KMS-11 (cell line): ENCODE data around the gene PRKCZ.

Experiments
- H2AFZ ChIP-seq: fragments of 200-600 bp; sonication (generic); 2 replicates; pipeline ENCODE4 v1.6.1; 2016; ENCODE audit warnings: antibody characterized with exemption, mixed run types, low read depth
- H3K27ac ChIP-seq: fragments of 200-600 bp; sonication (generic); 2 replicates; pipeline ENCODE4 v1.6.1; 2016; ENCODE audit warnings: mild to moderate bottlenecking, mixed run types
- H3K27me3 ChIP-seq: fragments of 200-600 bp; sonication (generic); 2 replicates; pipeline ENCODE4 v1.6.1; 2017; ENCODE audit warnings: mild to moderate bottlenecking, low read depth, mixed run types, moderate library complexity; ENCODE audit not compliant: insufficient read depth
- H3K36me3 ChIP-seq: fragments of 200-600 bp; sonication (generic); 2 replicates; pipeline ENCODE4 v1.6.1; 2017; ENCODE audit warnings: mild to moderate bottlenecking, mixed run types; ENCODE audit not compliant: insufficient read depth
- H3K4me1 ChIP-seq: fragments of 200-600 bp; sonication (generic); 2 replicates; pipeline ENCODE4 v1.6.1; 2016; ENCODE audit warnings: mild to moderate bottlenecking, low read depth, mixed run types; ENCODE audit not compliant: poor library complexity, severe bottlenecking
- H3K4me2 ChIP-seq: fragments of 200-600 bp; sonication (generic); 2 replicates; pipeline ENCODE4 v1.7.0; 2016; ENCODE audit warnings: mild to moderate bottlenecking, mixed run types
- H3K4me3 ChIP-seq: fragments of 200-600 bp; sonication (generic); IDR thresholded peaks from 2 replicates; pipeline ENCODE4 v1.6.1; 2017; ENCODE audit warnings: low read depth, low read length, mixed read lengths; ENCODE audit not compliant: insufficient read depth
- H3K79me2 ChIP-seq: fragments of 200-600 bp; sonication (generic); 2 replicates; pipeline ENCODE4 v1.6.1; 2016; ENCODE audit warnings: low read depth, mixed run types; ENCODE audit not compliant: insufficient read depth
- H3K9ac ChIP-seq: fragments of 200-600 bp; sonication (generic); 2 replicates; pipeline ENCODE4 v1.6.1; 2016; ENCODE audit warnings: mild to moderate bottlenecking, mixed run types
- H4K20me1 ChIP-seq: fragments of 200-600 bp; sonication (generic); 2 replicates; pipeline ENCODE4 v1.6.1; 2016; ENCODE audit warnings: mild to moderate bottlenecking, mixed run types; ENCODE audit not compliant: insufficient read depth
- CTCF ChIP-seq: fragments of 200-600 bp; sonication (generic); conservative IDR thresholded peaks from 2 replicates; pipeline ENCODE4 v1.6.1; 2017; ENCODE audit warnings: low read depth, mild to moderate bottlenecking, antibody characterized with exemption, low read length, moderate library complexity, mixed read lengths

PRKCZ gene

GRCh38 chr1:2198571-2198970, 148.4 kb downstream of the PRKCZ start:
- Histone ChIP-seq H3K9ac (no peak overlapping the region), H4K20me1 (no peaks in the 10 kb centered on the region), H3K79me2 (no peaks in the 10 kb centered on the region), H3K27ac (no peak overlapping the region), H3K4me1 (no peaks in the 10 kb centered on the region), H3K36me3 (no peaks in the 10 kb centered on the region), H3K4me2 (no peak overlapping the region), H3K4me3 (no peak overlapping the region), H3K27me3 (peaks cover 77% of the 10 kb centered on the region), H2AFZ (no peak overlapping the region; the same call in 1 of the 2 replicates)
- TF ChIP-seq CTCF = no peak

- H3K4me1 ChIP-seq = no peaks in the 10 kb centered on the region
- no peak overlapping the region for H3K4me3 ChIP-seq
- no peak for TF ChIP-seq CTCF
- H3K9ac ChIP-seq = no peak overlapping the region
- H4K20me1 ChIP-seq = no peaks in the 10 kb centered on the region
- no peaks in the 10 kb centered on the region for H3K79me2 ChIP-seq
- H2AFZ ChIP-seq = no peak overlapping the region; the same call in 1 of the 2 replicates
- no peaks in the 10 kb centered on the region for H3K36me3 ChIP-seq
- peaks cover 77% of the 10 kb centered on the region for H3K27me3 ChIP-seq
- no peak overlapping the region for H3K4me2 ChIP-seq
- no peak overlapping the region for H3K27ac ChIP-seq
Observed at GRCh38 chr1:2199042-2199810, 149.0 kb downstream of the PRKCZ start.

GRCh38 chr1:2200308-2200943, 150.2 kb downstream of the PRKCZ start:
- Histone ChIP-seq H3K36me3 (no peaks in the 10 kb centered on the region), H3K4me1 (no peaks in the 10 kb centered on the region), H2AFZ (no peak overlapping the region), H4K20me1 (no peaks in the 10 kb centered on the region), H3K4me3 (no peak overlapping the region), H3K9ac (no peak overlapping the region), H3K79me2 (no peaks in the 10 kb centered on the region), H3K27ac (no peak overlapping the region), H3K4me2 (no peak overlapping the region), H3K27me3 (peaks cover 76% of the 10 kb centered on the region)
- no peak for TF ChIP-seq CTCF

GRCh38 chr1:2201062-2201461, 150.9 kb downstream of the PRKCZ start:
- H2AFZ ChIP-seq = no peak overlapping the region
- no peak for TF ChIP-seq CTCF
- no peak overlapping the region for H3K4me2 ChIP-seq
- no peak overlapping the region for H3K27ac ChIP-seq
- H4K20me1 ChIP-seq = no peaks in the 10 kb centered on the region
- no peaks in the 10 kb centered on the region for H3K36me3 ChIP-seq
- no peaks in the 10 kb centered on the region for H3K4me1 ChIP-seq
- no peak overlapping the region for H3K4me3 ChIP-seq
- H3K27me3 ChIP-seq = peaks cover 75% of the 10 kb centered on the region
- H3K9ac ChIP-seq = no peak overlapping the region
- H3K79me2 ChIP-seq = no peaks in the 10 kb centered on the region
